ENCODE data around the gene NHEJ1.

DNA sequence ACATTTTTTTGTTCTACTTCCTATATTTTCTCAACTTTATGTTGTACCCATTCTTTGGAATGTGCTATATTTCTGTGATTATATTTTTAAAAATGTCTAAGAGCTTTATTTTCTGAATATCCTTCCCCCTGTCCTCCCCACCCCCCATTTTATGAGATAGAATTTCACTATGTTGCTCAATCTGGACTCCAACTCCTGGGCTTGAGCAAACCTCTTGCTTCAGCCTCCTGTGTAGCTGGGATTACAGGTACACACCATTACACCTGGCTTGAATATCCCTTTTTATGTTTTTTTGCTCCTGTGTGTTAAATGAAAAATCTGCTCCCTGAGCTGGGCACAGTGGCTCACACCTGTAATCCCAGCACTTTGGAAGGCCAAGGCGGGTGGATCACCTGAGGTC lies 36.8 kb upstream of the NHEJ1 start:
- TF ChIP-seq, protein P1, sequence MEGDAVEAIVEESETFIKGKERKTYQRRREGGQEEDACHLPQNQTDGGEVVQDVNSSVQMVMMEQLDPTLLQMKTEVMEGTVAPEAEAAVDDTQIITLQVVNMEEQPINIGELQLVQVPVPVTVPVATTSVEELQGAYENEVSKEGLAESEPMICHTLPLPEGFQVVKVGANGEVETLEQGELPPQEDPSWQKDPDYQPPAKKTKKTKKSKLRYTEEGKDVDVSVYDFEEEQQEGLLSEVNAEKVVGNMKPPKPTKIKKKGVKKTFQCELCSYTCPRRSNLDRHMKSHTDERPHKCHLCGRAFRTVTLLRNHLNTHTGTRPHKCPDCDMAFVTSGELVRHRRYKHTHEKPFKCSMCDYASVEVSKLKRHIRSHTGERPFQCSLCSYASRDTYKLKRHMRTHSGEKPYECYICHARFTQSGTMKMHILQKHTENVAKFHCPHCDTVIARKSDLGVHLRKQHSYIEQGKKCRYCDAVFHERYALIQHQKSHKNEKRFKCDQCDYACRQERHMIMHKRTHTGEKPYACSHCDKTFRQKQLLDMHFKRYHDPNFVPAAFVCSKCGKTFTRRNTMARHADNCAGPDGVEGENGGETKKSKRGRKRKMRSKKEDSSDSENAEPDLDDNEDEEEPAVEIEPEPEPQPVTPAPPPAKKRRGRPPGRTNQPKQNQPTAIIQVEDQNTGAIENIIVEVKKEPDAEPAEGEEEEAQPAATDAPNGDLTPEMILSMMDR (IDR thresholded peaks at IDR 0.05 in 2 of 3, conservative IDR thresholded peaks at IDR 0.05 in 1 of 3; ENCODE audit: borderline replicate concordance in 1 of 3, insufficient read depth in 1 of 3, low read depth in 2 of 3, low read length in 2 of 3), result no peak
- TF ChIP-seq EZH2phosphoT487 (IDR thresholded peaks at IDR 0.05; ENCODE audit: borderline replicate concordance) (no peak), FOSL1 (IDR thresholded peaks at IDR 0.05; ENCODE audit: low read depth) (no peak), SIN3A (IDR thresholded peaks at IDR 0.05; ENCODE audit: low read depth) (no peak), EZH2 (IDR thresholded peaks at IDR 0.05) (no peak), YY1 (IDR thresholded peaks at IDR 0.05; ENCODE audit: extremely low read depth, insufficient replicate concordance, low read depth, low read length) (no peak), ZNF274 (IDR thresholded peaks at IDR 0.05; ENCODE audit: low read depth, low read length) (no peak), SRF (IDR thresholded peaks at IDR 0.05; ENCODE audit: low read depth) (no peak), POLR2A (IDR thresholded peaks at IDR 0.05; ENCODE audit: borderline replicate concordance, extremely low read depth, insufficient read depth, insufficient read length) (no peak), POLR2AphosphoS5 (IDR thresholded peaks at IDR 0.05; ENCODE audit: low read depth, low read length) (no peak)
- TF ChIP-seq, protein P2, sequence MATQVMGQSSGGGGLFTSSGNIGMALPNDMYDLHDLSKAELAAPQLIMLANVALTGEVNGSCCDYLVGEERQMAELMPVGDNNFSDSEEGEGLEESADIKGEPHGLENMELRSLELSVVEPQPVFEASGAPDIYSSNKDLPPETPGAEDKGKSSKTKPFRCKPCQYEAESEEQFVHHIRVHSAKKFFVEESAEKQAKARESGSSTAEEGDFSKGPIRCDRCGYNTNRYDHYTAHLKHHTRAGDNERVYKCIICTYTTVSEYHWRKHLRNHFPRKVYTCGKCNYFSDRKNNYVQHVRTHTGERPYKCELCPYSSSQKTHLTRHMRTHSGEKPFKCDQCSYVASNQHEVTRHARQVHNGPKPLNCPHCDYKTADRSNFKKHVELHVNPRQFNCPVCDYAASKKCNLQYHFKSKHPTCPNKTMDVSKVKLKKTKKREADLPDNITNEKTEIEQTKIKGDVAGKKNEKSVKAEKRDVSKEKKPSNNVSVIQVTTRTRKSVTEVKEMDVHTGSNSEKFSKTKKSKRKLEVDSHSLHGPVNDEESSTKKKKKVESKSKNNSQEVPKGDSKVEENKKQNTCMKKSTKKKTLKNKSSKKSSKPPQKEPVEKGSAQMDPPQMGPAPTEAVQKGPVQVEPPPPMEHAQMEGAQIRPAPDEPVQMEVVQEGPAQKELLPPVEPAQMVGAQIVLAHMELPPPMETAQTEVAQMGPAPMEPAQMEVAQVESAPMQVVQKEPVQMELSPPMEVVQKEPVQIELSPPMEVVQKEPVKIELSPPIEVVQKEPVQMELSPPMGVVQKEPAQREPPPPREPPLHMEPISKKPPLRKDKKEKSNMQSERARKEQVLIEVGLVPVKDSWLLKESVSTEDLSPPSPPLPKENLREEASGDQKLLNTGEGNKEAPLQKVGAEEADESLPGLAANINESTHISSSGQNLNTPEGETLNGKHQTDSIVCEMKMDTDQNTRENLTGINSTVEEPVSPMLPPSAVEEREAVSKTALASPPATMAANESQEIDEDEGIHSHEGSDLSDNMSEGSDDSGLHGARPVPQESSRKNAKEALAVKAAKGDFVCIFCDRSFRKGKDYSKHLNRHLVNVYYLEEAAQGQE (IDR thresholded peaks at IDR 0.05; ENCODE audit: low read depth), result no peak
- TF ChIP-seq, protein P3, sequence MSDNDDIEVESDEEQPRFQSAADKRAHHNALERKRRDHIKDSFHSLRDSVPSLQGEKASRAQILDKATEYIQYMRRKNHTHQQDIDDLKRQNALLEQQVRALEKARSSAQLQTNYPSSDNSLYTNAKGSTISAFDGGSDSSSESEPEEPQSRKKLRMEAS (IDR thresholded peaks at IDR 0.05), result no peak

Measured in HCT116 (cell line).